ENCODE measurements around the gene MPPED1. TPM values are rescaled to one million over a fixed set of nuclear protein-coding genes. Genes with fewer than 3 reads are reported as not detected.

Gene MPPED1
- total RNA-seq, 2 experiments from 2014 or later = not detected

GRCh38 chr22:43491737-43492136 lies 79.9 kb downstream of the MPPED1 start:
- Mint-ChIP-seq H3K4me3 (no peak overlapping the region), H3K9me3 (ENCODE audit: insufficient read depth) (no peaks in the 10 kb centered on the region), H3K4me1 (ENCODE audit: low read depth) (no peaks in the 10 kb centered on the region), H3K36me3 (ENCODE audit: low read depth) (no peaks in the 10 kb centered on the region), H3K27ac (no peak overlapping the region), H3K27me3 (ENCODE audit: low read depth) (no peaks in the 10 kb centered on the region)
- CTCF ChIA-PET = no interaction called here
- ATAC-seq = no peak
- DNase-seq = no peak
- POLR2A ChIA-PET = no interaction called here

- Mint-ChIP-seq H3K36me3 (ENCODE audit: low read depth) (no peaks in the 10 kb centered on the region), H3K27me3 (ENCODE audit: low read depth) (no peaks in the 10 kb centered on the region), H3K4me1 (ENCODE audit: low read depth) (no peaks in the 10 kb centered on the region), H3K4me3 (no peak overlapping the region), H3K27ac (no peak overlapping the region), H3K9me3 (ENCODE audit: insufficient read depth) (no peaks in the 10 kb centered on the region)
- ChIA-PET POLR2A (no interaction called here), CTCF (no interaction called here)
- no peak for DNase-seq
- no peak for ATAC-seq
Observed at GRCh38 chr22:43493297-43493696, 81.5 kb downstream of the MPPED1 start.

GRCh38 chr22:43497956-43498855 lies 86.4 kb downstream of the MPPED1 start:
- Mint-ChIP-seq H3K36me3 (ENCODE audit: low read depth) (no peaks in the 10 kb centered on the region), H3K27me3 (ENCODE audit: low read depth) (no peaks in the 10 kb centered on the region), H3K27ac (no peak overlapping the region), H3K9me3 (ENCODE audit: insufficient read depth) (no peaks in the 10 kb centered on the region), H3K4me1 (ENCODE audit: low read depth) (no peaks in the 10 kb centered on the region), H3K4me3 (no peak overlapping the region)
- no peak for DNase-seq
- ChIA-PET CTCF (no interaction called here), POLR2A (no interaction called here)
- no peak for ATAC-seq

- no peaks in the 10 kb centered on the region for H3K9me3 Mint-ChIP-seq (ENCODE audit: insufficient read depth)
- ChIA-PET POLR2A (no interaction called here), CTCF (no interaction called here)
- H3K4me1 Mint-ChIP-seq (ENCODE audit: low read depth) = no peaks in the 10 kb centered on the region
- no peaks in the 10 kb centered on the region for H3K36me3 Mint-ChIP-seq (ENCODE audit: low read depth)
- no peak overlapping the region for H3K27ac Mint-ChIP-seq
- no peaks in the 10 kb centered on the region for H3K27me3 Mint-ChIP-seq (ENCODE audit: low read depth)
- ATAC-seq (no peak), DNase-seq (no peak)
- no peak overlapping the region for H3K4me3 Mint-ChIP-seq
Observed at GRCh38 chr22:43498856-43499253, 87.0 kb downstream of the MPPED1 start.

- ChIA-PET CTCF (no interaction called here), POLR2A (no interaction called here)
- Mint-ChIP-seq H3K4me1 (ENCODE audit: low read depth) (no peaks in the 10 kb centered on the region), H3K27me3 (ENCODE audit: low read depth) (no peaks in the 10 kb centered on the region), H3K4me3 (no peak overlapping the region), H3K36me3 (ENCODE audit: low read depth) (no peaks in the 10 kb centered on the region), H3K27ac (no peak overlapping the region), H3K9me3 (ENCODE audit: insufficient read depth) (no peaks in the 10 kb centered on the region)
- DNase-seq (no peak), ATAC-seq (no peak)
Observed at GRCh38 chr22:43500792-43501785, 89.3 kb downstream of the MPPED1 start.

- H3K27ac Mint-ChIP-seq = no peak overlapping the region
- H3K9me3 Mint-ChIP-seq (ENCODE audit: insufficient read depth) = no peaks in the 10 kb centered on the region
- ChIA-PET CTCF (no interaction called here), POLR2A (no interaction called here)
- DNase-seq (no peak), ATAC-seq (no peak)
- H3K4me1 Mint-ChIP-seq (ENCODE audit: low read depth) = no peaks in the 10 kb centered on the region
- H3K27me3 Mint-ChIP-seq (ENCODE audit: low read depth) = no peaks in the 10 kb centered on the region
- no peaks in the 10 kb centered on the region for H3K36me3 Mint-ChIP-seq (ENCODE audit: low read depth)
- H3K4me3 Mint-ChIP-seq = no peak overlapping the region
Observed at GRCh38 chr22:43501878-43502277, 90.1 kb downstream of the MPPED1 start.

GRCh38 chr22:43502306-43502874 lies 90.6 kb downstream of the MPPED1 start:
- Mint-ChIP-seq H3K9me3 (ENCODE audit: insufficient read depth) (no peaks in the 10 kb centered on the region), H3K4me3 (no peak overlapping the region), H3K27ac (no peak overlapping the region), H3K36me3 (ENCODE audit: low read depth) (no peaks in the 10 kb centered on the region), H3K4me1 (ENCODE audit: low read depth) (no peaks in the 10 kb centered on the region), H3K27me3 (ENCODE audit: low read depth) (no peaks in the 10 kb centered on the region)
- DNase-seq = no peak
- ChIA-PET POLR2A (no interaction called here), CTCF (no interaction called here)
- ATAC-seq = no peak

GRCh38 chr22:43504068-43504467 lies 92.3 kb downstream of the MPPED1 start:
- H3K4me3 Mint-ChIP-seq = no peak overlapping the region
- H3K9me3 Mint-ChIP-seq (ENCODE audit: insufficient read depth) = no peaks in the 10 kb centered on the region
- ChIA-PET CTCF (no interaction called here), POLR2A (no interaction called here)
- DNase-seq = no peak
- no peaks in the 10 kb centered on the region for H3K4me1 Mint-ChIP-seq (ENCODE audit: low read depth)
- no peak overlapping the region for H3K27ac Mint-ChIP-seq
- no peak for ATAC-seq
- H3K36me3 Mint-ChIP-seq (ENCODE audit: low read depth) = no peaks in the 10 kb centered on the region
- no peaks in the 10 kb centered on the region for H3K27me3 Mint-ChIP-seq (ENCODE audit: low read depth)

- DNase-seq = no peak
- H3K9me3 Mint-ChIP-seq (ENCODE audit: insufficient read depth) = no peaks in the 10 kb centered on the region
Observed at GRCh38 chr22:43504666-43505261, 93.0 kb downstream of the MPPED1 start.

GRCh38 chr22:43505423-43505822 lies 93.6 kb downstream of the MPPED1 start:
- Mint-ChIP-seq H3K4me3 (no peak overlapping the region), H3K4me1 (ENCODE audit: low read depth) (no peaks in the 10 kb centered on the region), H3K9me3 (ENCODE audit: insufficient read depth) (no peaks in the 10 kb centered on the region), H3K27me3 (ENCODE audit: low read depth) (no peaks in the 10 kb centered on the region), H3K36me3 (ENCODE audit: low read depth) (no peaks in the 10 kb centered on the region), H3K27ac (no peak overlapping the region)
- DNase-seq (no peak), ATAC-seq (no peak)
- ChIA-PET CTCF (no interaction called here), POLR2A (no interaction called here)

More at GRCh38 chr22:43504666-43505261, 93.0 kb downstream of the MPPED1 start:
- Mint-ChIP-seq H3K27me3 (ENCODE audit: low read depth) (no peaks in the 10 kb centered on the region), H3K36me3 (ENCODE audit: low read depth) (no peaks in the 10 kb centered on the region), H3K4me3 (no peak overlapping the region), H3K27ac (no peak overlapping the region), H3K4me1 (ENCODE audit: low read depth) (no peaks in the 10 kb centered on the region)
- ChIA-PET POLR2A (no interaction called here), CTCF (no interaction called here)
- no peak for ATAC-seq

- Mint-ChIP-seq H3K4me1 (ENCODE audit: low read depth) (no peaks in the 10 kb centered on the region), H3K36me3 (ENCODE audit: low read depth) (no peaks in the 10 kb centered on the region), H3K4me3 (no peak overlapping the region), H3K27ac (no peak overlapping the region), H3K27me3 (ENCODE audit: low read depth) (no peaks in the 10 kb centered on the region), H3K9me3 (ENCODE audit: insufficient read depth) (no peaks in the 10 kb centered on the region)
- POLR2A ChIA-PET = no interaction called here
- CTCF ChIA-PET = no interaction called here
- ATAC-seq = no peak
- DNase-seq = no peak
Observed at GRCh38 chr22:43505896-43506295, 94.1 kb downstream of the MPPED1 start.

- ATAC-seq = no peak
- POLR2A ChIA-PET = no interaction called here
- Mint-ChIP-seq H3K27ac (no peak overlapping the region), H3K27me3 (ENCODE audit: low read depth) (no peaks in the 10 kb centered on the region), H3K4me3 (no peak overlapping the region), H3K9me3 (ENCODE audit: insufficient read depth) (no peaks in the 10 kb centered on the region), H3K36me3 (ENCODE audit: low read depth) (no peaks in the 10 kb centered on the region), H3K4me1 (ENCODE audit: low read depth) (no peaks in the 10 kb centered on the region)
- CTCF ChIA-PET = no interaction called here
- no peak for DNase-seq
Observed at GRCh38 chr22:43506487-43506886, 94.7 kb downstream of the MPPED1 start.
